ENCODE measurements around the gene HAND2.

HAND2 gene

GRCh38 chr4:173529477-173530325 lies at the start of gene HAND2:
Gene HAND2 (minus strand): TSS chr4:173530229. CDS start chr4:173529289, 940 bp downstream.
- no peak for DNase-seq (ENCODE audit: low read depth in 2 of 2)

GRCh38 chr4:173578956-173579355 lies 48.9 kb upstream of the HAND2 start:
- no peak for DNase-seq (ENCODE audit: low read depth in 2 of 2)

- no peak for DNase-seq (ENCODE audit: low read depth in 2 of 2)
Observed at GRCh38 chr4:173577963-173578362, 47.9 kb upstream of the HAND2 start.

GRCh38 chr4:173575482-173576152 lies 45.6 kb upstream of the HAND2 start:
- no peak for DNase-seq (ENCODE audit: low read depth in 2 of 2)

- DNase-seq (ENCODE audit: low read depth in 2 of 2), result no peak
Observed at GRCh38 chr4:173573725-173574124, 43.7 kb upstream of the HAND2 start.

GRCh38 chr4:173573286-173573685 lies 43.3 kb upstream of the HAND2 start:
- DNase-seq (ENCODE audit: low read depth in 2 of 2), result no peak

- no peak for DNase-seq (ENCODE audit: low read depth in 2 of 2)
Observed at GRCh38 chr4:173572493-173573129, 42.6 kb upstream of the HAND2 start.

GRCh38 chr4:173571620-173572019 lies 41.6 kb upstream of the HAND2 start:
- DNase-seq (ENCODE audit: low read depth in 2 of 2), result no peak

GRCh38 chr4:173565281-173565680 lies 35.3 kb upstream of the HAND2 start:
- no peak for DNase-seq (ENCODE audit: low read depth in 2 of 2)

GRCh38 chr4:173564461-173564860 lies 34.4 kb upstream of the HAND2 start:
- no peak for DNase-seq (ENCODE audit: low read depth in 2 of 2)

GRCh38 chr4:173560896-173561295 lies 30.9 kb upstream of the HAND2 start:
- no peak for DNase-seq (ENCODE audit: low read depth in 2 of 2)

GRCh38 chr4:173556398-173557131 lies 26.5 kb upstream of the HAND2 start:
- DNase-seq (ENCODE audit: low read depth in 2 of 2), result no peak

- DNase-seq (ENCODE audit: low read depth in 2 of 2), result no peak
Observed at GRCh38 chr4:173547889-173548288, 17.9 kb upstream of the HAND2 start.

- no peak for DNase-seq (ENCODE audit: low read depth in 2 of 2)
Observed at GRCh38 chr4:173546776-173547175, 16.7 kb upstream of the HAND2 start.

- DNase-seq (ENCODE audit: low read depth in 2 of 2), result no peak
Observed at GRCh38 chr4:173545440-173545839, 15.4 kb upstream of the HAND2 start.

GRCh38 chr4:173543266-173543665 lies 13.2 kb upstream of the HAND2 start:
- DNase-seq (ENCODE audit: low read depth in 2 of 2), result no peak

GRCh38 chr4:173539986-173540385 lies 10.0 kb upstream of the HAND2 start:
- DNase-seq (ENCODE audit: low read depth in 2 of 2), result no peak

- DNase-seq (ENCODE audit: low read depth in 2 of 2), result no peak
Observed at GRCh38 chr4:173538909-173539445, 8.9 kb upstream of the HAND2 start.

GRCh38 chr4:173538148-173538908 lies 8.3 kb upstream of the HAND2 start:
- DNase-seq (ENCODE audit: low read depth in 2 of 2), result no peak

GRCh38 chr4:173537613-173538147 lies 7.7 kb upstream of the HAND2 start:
- no peak for DNase-seq (ENCODE audit: low read depth in 2 of 2)
